Endothelial cell of umbilical vein (primary cell): ENCODE data around the gene PRSS56. TPM values are rescaled to one million over a fixed set of nuclear protein-coding genes. Genes with fewer than 3 reads are reported as not detected.

Experiments
- BruUV-seq: library from RNA; stranded (reverse); fragments of 400-500 nt; replicated peaks from 2 replicates; lab custom pipeline; 2021; lab: Mats Ljungman, UMichigan
- CTCF ChIA-PET: fragments of 300-600, 350-600 bp; sonication (Branson Sonifier 250); formaldehyde crosslinking; loops from one replicate; lab custom pipeline; 2021; ENCODE audit warnings: antibody characterized with exemption, inconsistent platforms; lab: Charles Lee
- POLR2A ChIA-PET: fragments of 300-600, 350-600 bp; sonication (Branson Sonifier 250); formaldehyde crosslinking; loops from one replicate; lab custom pipeline; 2021; ENCODE audit warnings: antibody characterized with exemption, inconsistent platforms; lab: Charles Lee
- DNase-seq: peaks from one replicate; pipeline ENCODE4 v3.0.0-alpha.2; 2011; ENCODE audit warnings: low read depth, low spot score
- FAIRE-seq: peaks from 2 replicates; lab custom pipeline; 2011; peaks lifted over from hg19 to GRCh38; lab: Jason Lieb, UNC
- H2AFZ ChIP-seq: 2 replicates; pipeline ENCODE4 v1.6.0; 2012; ENCODE audit warnings: low read depth, low read length, control low read depth, inconsistent platforms
- H3K27ac ChIP-seq: 2 replicates; pipeline ENCODE4 v1.5.1; 2011; ENCODE audit warnings: low read depth, mild to moderate bottlenecking, control low read depth, low read length, moderate library complexity; ENCODE audit not compliant: insufficient read depth
- H3K27me3 ChIP-seq, 2 experiments: 2 replicates each; pipeline versions ENCODE4 v1.6.0 to v1.6.1; 2011; ENCODE audit warnings: low read length in 2 of 2, mixed read lengths in 1 of 2; ENCODE audit not compliant: control insufficient read depth in 2 of 2, insufficient read depth in 2 of 2
- H3K36me3 ChIP-seq, 2 experiments: 2 replicates in 1 of 2; 3 replicates in 1 of 2; pipeline ENCODE4 v1.5.1; 2011; ENCODE audit warnings: low read length in 2 of 2, mild to moderate bottlenecking in 1 of 2, moderate library complexity in 1 of 2; ENCODE audit not compliant: control insufficient read depth in 2 of 2, insufficient read depth in 2 of 2; ENCODE audit errors: extremely low read depth in 1 of 2
- H3K4me1 ChIP-seq: 3 replicates; pipeline ENCODE4 v1.5.1; 2011; ENCODE audit warnings: mild to moderate bottlenecking, low read length; ENCODE audit not compliant: control insufficient read depth, insufficient read depth; ENCODE audit errors: extremely low read depth
- H3K4me2 ChIP-seq: 2 replicates; pipeline ENCODE4 v1.6.1; 2011; ENCODE audit warnings: low read length, control low read depth, mixed read lengths; ENCODE audit not compliant: insufficient read depth
- H3K4me3 ChIP-seq, 3 experiments: fragments of 200-600 bp in 1 of 3; sonication (generic), shearing (Covaris generic) in 1 of 3; replicated peaks in 1 of 3; 2 replicates each; pipeline ENCODE4 v1.5.1; 2011 to 2016; ENCODE audit warnings: control low read depth in 3 of 3, low read length in 3 of 3, mild to moderate bottlenecking in 2 of 3, inconsistent platforms in 1 of 3, low read depth in 1 of 3, moderate library complexity in 1 of 3; ENCODE audit not compliant: insufficient read depth in 1 of 3
- H3K79me2 ChIP-seq: 2 replicates; pipeline ENCODE4 v1.6.0; 2012; ENCODE audit warnings: low read length, inconsistent platforms; ENCODE audit not compliant: control insufficient read depth, insufficient read depth
- H3K9ac ChIP-seq: replicated peaks from 2 replicates; pipeline ENCODE3; 2011; ENCODE audit warnings: low read length, control low read depth; ENCODE audit not compliant: insufficient read depth; ENCODE audit errors: extremely low read depth
- H3K9me1 ChIP-seq: replicated peaks from 3 replicates; pipeline ENCODE4 v1.6.0; 2011; ENCODE audit warnings: mild to moderate bottlenecking, low read length; ENCODE audit not compliant: control insufficient read depth, insufficient read depth; ENCODE audit errors: extremely low read depth
- H3K9me3 ChIP-seq: replicated peaks from 2 replicates; pipeline ENCODE4 v1.5.1; 2012; ENCODE audit warnings: low read length, inconsistent platforms; ENCODE audit not compliant: control insufficient read depth, insufficient read depth
- H4K20me1 ChIP-seq: replicated peaks from 2 replicates; pipeline ENCODE3; 2011; ENCODE audit warnings: mild to moderate bottlenecking, low read length; ENCODE audit not compliant: control insufficient read depth, insufficient read depth; ENCODE audit errors: extremely low read depth
- EZH2 ChIP-seq: IDR thresholded peaks from 2 replicates; pipeline ENCODE4 v1.6.1; 2012; ENCODE audit warnings: borderline replicate concordance, low read depth, mild to moderate bottlenecking, moderate library complexity, low read length, inconsistent platforms; ENCODE audit not compliant: severe bottlenecking
- FOS ChIP-seq: IDR thresholded peaks from 2 replicates; pipeline ENCODE4 v1.6.1; 2011; ENCODE audit warnings: mild to moderate bottlenecking, low read length, moderate library complexity, borderline replicate concordance; ENCODE audit not compliant: insufficient read depth
- GATA2 ChIP-seq: IDR thresholded peaks from 2 replicates; pipeline ENCODE4 v1.7.0; 2011; ENCODE audit warnings: low read depth, mild to moderate bottlenecking, moderate library complexity, mixed read lengths, low read length; ENCODE audit not compliant: insufficient read length, insufficient read depth
- JUN ChIP-seq: IDR thresholded peaks from 2 replicates; pipeline ENCODE4 v1.6.1; 2011; ENCODE audit warnings: borderline replicate concordance, low read depth; ENCODE audit not compliant: insufficient read length, insufficient read depth
- MYC ChIP-seq: IDR thresholded peaks from one replicate; pipeline ENCODE4 v1.6.1; 2011; ENCODE audit warnings: mild to moderate bottlenecking, low read depth, low read length
- POLR2A ChIP-seq: IDR thresholded peaks from 2 replicates; pipeline ENCODE4 v1.6.1; 2012; ENCODE audit warnings: low read depth, mild to moderate bottlenecking, control low read depth, low read length
- POLR2AphosphoS5 ChIP-seq: IDR thresholded peaks from 2 replicates; pipeline ENCODE4 v1.6.1; 2012; ENCODE audit warnings: low read depth, mild to moderate bottlenecking, control low read depth, low read length, moderate library complexity; ENCODE audit not compliant: insufficient read depth
- dilution Hi-C: fragments of 300-500 bp; cut with MboI; formaldehyde crosslinking; loops from one replicate; pipeline ENCODE4 v1.15.0; 2019; ENCODE audit warnings: low sequenced_read_pairs; ENCODE audit not compliant: extremely low pct_ligation_motif_present
- intact Hi-C: fragments of 100-400 bp; cut with micrococcal nuclease; formaldehyde crosslinking; loops from one replicate; pipeline ENCODE4 v1.10.0; 2022
- polyA plus RNA-seq, 4 experiments: library from polyadenylated mRNA; depleted of rRNA in 3 of 4; stranded (reverse) in 3 of 4; unstranded in 1 of 4; fragments of >200 nt; gene quantifications; 2 replicates each; pipeline versions ENCODE4 v1.2.1 to v1.2.3, GENCODE V29; 2011 to 2012; ENCODE audit warnings: missing spikeins in 1 of 4
- total RNA-seq: library from RNA; stranded (reverse); gene quantifications from 2 replicates; pipeline ENCODE4 v1.2.3, GENCODE V29; 2021
- TF ChIP-seq, protein P1 (sequence below): IDR thresholded peaks from 2 replicates; pipeline ENCODE4 v1.6.1; 2011; ENCODE audit not compliant: insufficient read depth, insufficient read length
- TF ChIP-seq, protein P2 (sequence below), 2 donors: IDR thresholded peaks; 1 replicate in 1 of 2; 2 replicates in 1 of 2; pipeline ENCODE4 v1.5.1; 2011; ENCODE audit warnings: low read length in 2 of 2, mild to moderate bottlenecking in 2 of 2, moderate library complexity in 2 of 2, control low read depth in 1 of 2, inconsistent platforms in 1 of 2, low read depth in 1 of 2; ENCODE audit not compliant: insufficient read depth in 1 of 2; ENCODE audit errors: extremely low read depth in 1 of 2

Gene PRSS56
- total and polyA plus RNA-seq, 2 donors (not counting 3 experiments of a cell fraction or from before 2014, with no cell fraction given): not detected

DNA sequence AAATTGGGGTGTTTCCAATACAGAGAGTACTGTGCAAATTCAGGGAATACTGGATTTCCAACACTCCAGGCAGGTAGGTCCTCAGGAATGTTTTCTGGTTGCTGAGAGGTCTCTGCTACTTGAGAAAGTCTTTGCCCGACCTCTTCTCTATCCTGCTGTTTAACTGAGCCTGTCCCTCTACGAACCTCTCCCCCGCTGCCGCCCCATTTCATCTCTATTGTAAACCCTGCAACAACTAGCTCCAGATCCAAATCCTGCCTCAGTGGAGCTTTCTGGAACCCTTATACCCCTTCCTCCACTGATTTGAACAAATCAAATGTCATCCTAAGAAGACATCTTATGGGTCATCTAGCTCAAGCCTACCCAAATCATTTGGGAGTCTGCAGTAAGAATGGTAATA lies 31.6 kb downstream of the PRSS56 start:
- Histone ChIP-seq H2AFZ (no peak overlapping the region), H3K36me3 (peaks cover 0 to 11% of the 10 kb centered on the region in 2 experiments), H3K9me1 (no peaks in the 10 kb centered on the region), H3K27me3 (no peaks in the 10 kb centered on the region), H3K4me2 (peak overlapping the region; percentile 88), H3K4me3 (peak overlapping the region in 2 of 3 experiments; percentile 71 to 79), H3K79me2 (peaks cover 62% of the 10 kb centered on the region), H3K27ac (no peak overlapping the region), H4K20me1 (no peaks in the 10 kb centered on the region), H3K4me1 (peaks cover 6% of the 10 kb centered on the region), H3K9me3 (no peaks in the 10 kb centered on the region), H3K9ac (peak overlapping the region; percentile 91)
- no peak for FAIRE-seq
- POLR2A ChIA-PET: no interaction called here
- TF ChIP-seq MYC (no peak), JUN (no peak), EZH2 (no peak), GATA2 (no peak), POLR2AphosphoS5 (no peak), FOS (no peak), POLR2A (no peak)
- TF ChIP-seq, protein P1, sequence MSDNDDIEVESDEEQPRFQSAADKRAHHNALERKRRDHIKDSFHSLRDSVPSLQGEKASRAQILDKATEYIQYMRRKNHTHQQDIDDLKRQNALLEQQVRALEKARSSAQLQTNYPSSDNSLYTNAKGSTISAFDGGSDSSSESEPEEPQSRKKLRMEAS: no peak
- TF ChIP-seq, protein P2, sequence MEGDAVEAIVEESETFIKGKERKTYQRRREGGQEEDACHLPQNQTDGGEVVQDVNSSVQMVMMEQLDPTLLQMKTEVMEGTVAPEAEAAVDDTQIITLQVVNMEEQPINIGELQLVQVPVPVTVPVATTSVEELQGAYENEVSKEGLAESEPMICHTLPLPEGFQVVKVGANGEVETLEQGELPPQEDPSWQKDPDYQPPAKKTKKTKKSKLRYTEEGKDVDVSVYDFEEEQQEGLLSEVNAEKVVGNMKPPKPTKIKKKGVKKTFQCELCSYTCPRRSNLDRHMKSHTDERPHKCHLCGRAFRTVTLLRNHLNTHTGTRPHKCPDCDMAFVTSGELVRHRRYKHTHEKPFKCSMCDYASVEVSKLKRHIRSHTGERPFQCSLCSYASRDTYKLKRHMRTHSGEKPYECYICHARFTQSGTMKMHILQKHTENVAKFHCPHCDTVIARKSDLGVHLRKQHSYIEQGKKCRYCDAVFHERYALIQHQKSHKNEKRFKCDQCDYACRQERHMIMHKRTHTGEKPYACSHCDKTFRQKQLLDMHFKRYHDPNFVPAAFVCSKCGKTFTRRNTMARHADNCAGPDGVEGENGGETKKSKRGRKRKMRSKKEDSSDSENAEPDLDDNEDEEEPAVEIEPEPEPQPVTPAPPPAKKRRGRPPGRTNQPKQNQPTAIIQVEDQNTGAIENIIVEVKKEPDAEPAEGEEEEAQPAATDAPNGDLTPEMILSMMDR (IDR thresholded peaks at IDR 0.05; ENCODE audit: extremely low read depth in 1 of 2, insufficient read depth in 1 of 2, low read depth in 1 of 2, low read length in 2 of 2): no peak
- CTCF ChIA-PET: interaction anchor here (1.1 kb wide), 1 partner anchor 11 kb away, joined by 3 read pairs; no protein-coding TSS in a partner anchor
- intact Hi-C loops: loop anchor here (2.0 kb wide), 1 partner anchor 27 kb away; no protein-coding TSS in a partner anchor
- dilution Hi-C loops: no loop called here
- no peak for DNase-seq
- BruUV-seq: no TSS peak
